ENCODE results near the gene OMP. TPM values are rescaled to one million over a fixed set of nuclear protein-coding genes. Genes with fewer than 3 reads are reported as not detected.

The OMP gene
- total RNA-seq, 1 donor from 2014 or later, result not detected

DNA sequence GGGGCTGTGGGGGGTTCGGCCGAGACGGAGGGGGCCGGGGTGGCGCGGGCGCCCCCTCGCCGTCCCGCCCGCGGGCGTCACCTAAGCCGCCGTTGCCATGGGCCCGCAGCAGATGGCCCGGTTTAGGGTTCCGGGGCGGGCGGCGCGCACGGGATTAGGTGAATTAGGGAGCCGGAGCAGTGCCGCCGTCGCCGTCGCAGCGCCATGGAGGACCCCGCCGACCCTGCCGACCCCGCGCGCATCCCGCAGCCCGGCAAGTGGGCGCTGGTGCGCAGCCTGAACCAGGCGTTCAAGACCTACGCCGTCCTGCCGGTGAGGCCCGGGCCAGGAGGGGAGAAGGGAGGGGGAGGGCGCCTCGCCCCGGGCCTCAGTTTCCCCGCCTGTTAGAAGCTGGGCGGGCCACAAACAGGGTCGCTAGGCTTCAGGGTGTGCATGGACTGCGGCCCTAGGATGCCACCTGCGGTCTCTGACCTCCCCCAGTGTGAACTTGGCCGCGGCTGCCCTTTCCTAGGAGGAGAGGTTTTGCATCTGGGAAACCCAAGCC is 35.5 kb downstream of the OMP start:
- TF ChIP-seq, protein P1, sequence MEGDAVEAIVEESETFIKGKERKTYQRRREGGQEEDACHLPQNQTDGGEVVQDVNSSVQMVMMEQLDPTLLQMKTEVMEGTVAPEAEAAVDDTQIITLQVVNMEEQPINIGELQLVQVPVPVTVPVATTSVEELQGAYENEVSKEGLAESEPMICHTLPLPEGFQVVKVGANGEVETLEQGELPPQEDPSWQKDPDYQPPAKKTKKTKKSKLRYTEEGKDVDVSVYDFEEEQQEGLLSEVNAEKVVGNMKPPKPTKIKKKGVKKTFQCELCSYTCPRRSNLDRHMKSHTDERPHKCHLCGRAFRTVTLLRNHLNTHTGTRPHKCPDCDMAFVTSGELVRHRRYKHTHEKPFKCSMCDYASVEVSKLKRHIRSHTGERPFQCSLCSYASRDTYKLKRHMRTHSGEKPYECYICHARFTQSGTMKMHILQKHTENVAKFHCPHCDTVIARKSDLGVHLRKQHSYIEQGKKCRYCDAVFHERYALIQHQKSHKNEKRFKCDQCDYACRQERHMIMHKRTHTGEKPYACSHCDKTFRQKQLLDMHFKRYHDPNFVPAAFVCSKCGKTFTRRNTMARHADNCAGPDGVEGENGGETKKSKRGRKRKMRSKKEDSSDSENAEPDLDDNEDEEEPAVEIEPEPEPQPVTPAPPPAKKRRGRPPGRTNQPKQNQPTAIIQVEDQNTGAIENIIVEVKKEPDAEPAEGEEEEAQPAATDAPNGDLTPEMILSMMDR (IDR thresholded peaks at IDR 0.05), result no peak
- Mint-ChIP-seq H3K36me3 (ENCODE audit: low read depth) (peaks cover 4% of the 10 kb centered on the region), H3K9me3 (ENCODE audit: low read depth) (peaks cover 6% of the 10 kb centered on the region), H3K27ac (ENCODE audit: unreplicated experiment) (no peak overlapping the region), H3K4me1 (ENCODE audit: low read depth) (peaks cover 4% of the 10 kb centered on the region), H3K27me3 (ENCODE audit: low read depth) (no peaks in the 10 kb centered on the region), H3K4me3 (ENCODE audit: unreplicated experiment) (no peak overlapping the region)
- no peak for DNase-seq (ENCODE audit: low spot score)

DNA sequence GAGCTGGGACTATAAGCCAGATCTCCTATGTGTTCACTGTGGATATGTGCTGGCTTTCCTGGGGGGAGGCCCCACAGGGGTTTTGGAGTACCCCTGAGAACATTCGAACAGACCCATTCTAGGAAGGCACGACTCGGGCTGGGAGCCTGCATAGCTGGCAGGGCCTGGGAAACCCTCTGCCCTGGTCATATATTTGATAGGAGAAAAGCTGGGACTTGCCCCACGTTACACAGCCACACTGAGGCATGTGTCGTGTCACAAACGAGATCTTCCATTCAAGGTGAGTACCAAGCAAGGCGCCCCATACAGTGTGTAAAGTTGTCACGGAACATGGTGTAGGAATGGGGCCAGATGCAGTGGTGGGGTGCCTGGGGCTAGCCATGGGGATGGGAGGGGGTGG is 36.6 kb downstream of the OMP start:
- no peak for DNase-seq (ENCODE audit: low spot score)
- Mint-ChIP-seq H3K27me3 (ENCODE audit: low read depth) (no peaks in the 10 kb centered on the region), H3K4me1 (ENCODE audit: low read depth) (peaks cover 4% of the 10 kb centered on the region), H3K9me3 (ENCODE audit: low read depth) (no peaks in the 10 kb centered on the region), H3K4me3 (ENCODE audit: unreplicated experiment) (no peak overlapping the region), H3K27ac (ENCODE audit: unreplicated experiment) (no peak overlapping the region), H3K36me3 (ENCODE audit: low read depth) (no peaks in the 10 kb centered on the region)
- TF ChIP-seq, protein P1 (IDR thresholded peaks at IDR 0.05), result no peak

DNA sequence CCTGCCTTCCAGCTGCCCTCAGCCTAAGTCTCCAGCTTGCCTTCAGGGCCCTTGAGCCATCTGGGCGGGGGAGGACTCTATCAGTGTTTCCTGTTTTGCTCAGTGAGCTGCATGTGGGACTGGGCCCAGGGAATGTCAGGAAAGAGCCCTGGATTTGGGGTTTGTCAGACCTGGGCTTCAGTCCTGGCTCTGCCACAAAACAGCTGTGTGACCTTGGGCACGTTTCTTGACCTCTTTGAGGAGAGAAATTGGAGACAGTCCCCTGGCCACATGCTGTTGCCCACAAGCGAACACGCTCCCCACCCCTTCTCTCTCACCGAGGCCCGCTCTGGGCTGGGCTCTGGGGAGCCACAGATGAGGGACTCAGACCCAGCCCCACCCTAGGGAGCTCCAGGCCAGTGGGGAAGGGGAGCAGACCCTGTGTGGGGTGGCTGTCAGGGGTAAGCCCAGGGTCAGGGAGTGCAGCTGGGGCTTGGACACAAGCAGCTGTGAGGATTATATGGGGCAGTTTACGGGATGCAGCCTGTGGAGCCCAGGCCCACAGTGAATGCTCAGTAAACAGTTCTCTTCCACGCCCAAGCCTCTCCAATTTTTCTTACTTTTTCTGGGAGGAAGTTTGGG is 37.7 kb downstream of the OMP start:
- Mint-ChIP-seq H3K4me1 (ENCODE audit: low read depth) (peaks cover 4% of the 10 kb centered on the region), H3K27me3 (ENCODE audit: low read depth) (no peaks in the 10 kb centered on the region), H3K27ac (ENCODE audit: unreplicated experiment) (no peak overlapping the region), H3K9me3 (ENCODE audit: low read depth) (no peaks in the 10 kb centered on the region), H3K4me3 (ENCODE audit: unreplicated experiment) (no peak overlapping the region), H3K36me3 (ENCODE audit: low read depth) (no peaks in the 10 kb centered on the region)
- peak; percentile 47 for DNase-seq (ENCODE audit: low spot score)
- TF ChIP-seq, protein P1 (IDR thresholded peaks at IDR 0.05), result no peak

- no peak overlapping the region for H3K27ac Mint-ChIP-seq (ENCODE audit: unreplicated experiment)
- DNase-seq (ENCODE audit: low spot score), result no peak
- H3K9me3 Mint-ChIP-seq (ENCODE audit: low read depth), result no peaks in the 10 kb centered on the region
- TF ChIP-seq, protein P1 (IDR thresholded peaks at IDR 0.05), result no peak
- no peak overlapping the region for H3K4me3 Mint-ChIP-seq (ENCODE audit: unreplicated experiment)
- peaks cover under 1% of the 10 kb centered on the region for H3K27me3 Mint-ChIP-seq (ENCODE audit: low read depth)
- H3K4me1 Mint-ChIP-seq (ENCODE audit: low read depth), result peaks cover 3% of the 10 kb centered on the region
- no peaks in the 10 kb centered on the region for H3K36me3 Mint-ChIP-seq (ENCODE audit: low read depth)
These were observed 38.4 kb downstream of the OMP start for GRCh38 chr11:77141034-77141433.

- Mint-ChIP-seq H3K27ac (ENCODE audit: unreplicated experiment) (no peak overlapping the region), H3K4me3 (ENCODE audit: unreplicated experiment) (no peak overlapping the region), H3K36me3 (ENCODE audit: low read depth) (no peaks in the 10 kb centered on the region), H3K27me3 (ENCODE audit: low read depth) (peaks cover 2% of the 10 kb centered on the region), H3K9me3 (ENCODE audit: low read depth) (no peaks in the 10 kb centered on the region), H3K4me1 (ENCODE audit: low read depth) (no peaks in the 10 kb centered on the region)
- DNase-seq (ENCODE audit: low spot score), result peak; percentile 28
- TF ChIP-seq, protein P1 (IDR thresholded peaks at IDR 0.05), result no peak
These were observed 38.8 kb downstream of the OMP start for GRCh38 chr11:77141475-77141874.
